ENCODE data around the gene KCNK18. TPM values are rescaled to one million over a fixed set of nuclear protein-coding genes. Genes with fewer than 3 reads are reported as not detected.

The KCNK18 gene
- total and polyA plus RNA-seq, 2 donors (not counting 3 experiments of a cell fraction or from before 2014, with no cell fraction given): not detected

GRCh38 chr10:117214401-117214800 lies 17.1 kb downstream of the KCNK18 start:
- TF ChIP-seq FOS (IDR thresholded peaks at IDR 0.05; ENCODE audit: borderline replicate concordance, insufficient read depth, low read length) (no peak), EZH2 (IDR thresholded peaks at IDR 0.05; ENCODE audit: borderline replicate concordance, low read depth, low read length, severe bottlenecking) (no peak), JUN (IDR thresholded peaks at IDR 0.05; ENCODE audit: borderline replicate concordance, insufficient read depth, insufficient read length, low read depth) (no peak), MAX (IDR thresholded peaks at IDR 0.05; ENCODE audit: insufficient read depth, insufficient read length) (no peak), GATA2 (IDR thresholded peaks at IDR 0.05; ENCODE audit: insufficient read depth, insufficient read length, low read depth, low read length) (no peak), POLR2A (IDR thresholded peaks at IDR 0.05; ENCODE audit: low read depth, low read length) (no peak), POLR2AphosphoS5 (IDR thresholded peaks at IDR 0.05; ENCODE audit: insufficient read depth, low read depth, low read length) (no peak), MYC (IDR thresholded peaks at IDR 0.05; ENCODE audit: low read depth, low read length) (no peak), CTCF (IDR thresholded peaks at IDR 0.05; ENCODE audit: extremely low read depth in 1 of 2, insufficient read depth in 1 of 2, low read depth in 1 of 2, low read length in 2 of 2) (no peak)
- Histone ChIP-seq H3K27me3 (ENCODE audit: control insufficient read depth in 2 of 2, insufficient read depth in 2 of 2, low read length in 2 of 2) (peaks cover 4 to 7% of the 10 kb centered on the region in 2 experiments), H3K4me3 (replicated peaks in 1 of 3; ENCODE audit: insufficient read depth in 1 of 3, low read depth in 1 of 3, low read length in 3 of 3) (no peak overlapping the region), H4K20me1 (replicated peaks; ENCODE audit: control insufficient read depth, extremely low read depth, insufficient read depth, low read length) (no peaks in the 10 kb centered on the region), H3K9me3 (replicated peaks; ENCODE audit: control insufficient read depth, insufficient read depth, low read length) (no peaks in the 10 kb centered on the region), H3K4me2 (ENCODE audit: insufficient read depth, low read length) (no peak overlapping the region), H3K27ac (ENCODE audit: insufficient read depth, low read depth, low read length) (no peak overlapping the region), H2AFZ (ENCODE audit: low read depth, low read length) (no peak overlapping the region), H3K36me3 (ENCODE audit: control insufficient read depth in 2 of 2, extremely low read depth in 1 of 2, insufficient read depth in 2 of 2, low read length in 2 of 2) (no peaks in the 10 kb centered on the region), H3K4me1 (ENCODE audit: control insufficient read depth, extremely low read depth, insufficient read depth, low read length) (peaks cover 5% of the 10 kb centered on the region), H3K9me1 (replicated peaks; ENCODE audit: control insufficient read depth, extremely low read depth, insufficient read depth, low read length) (no peaks in the 10 kb centered on the region), H3K9ac (replicated peaks; ENCODE audit: extremely low read depth, insufficient read depth, low read length) (no peak overlapping the region), H3K79me2 (ENCODE audit: control insufficient read depth, insufficient read depth, low read length) (no peaks in the 10 kb centered on the region)
- intact Hi-C loops (cut with micrococcal nuclease): no loop called here
- no TSS peak for BruUV-seq (replicated peaks)
- ChIA-PET CTCF (interaction anchor here (4.3 to 6.2 kb wide), 2 partner anchors 103 to 228 kb away, joined by 37 to 240 read pairs; no protein-coding TSS in a partner anchor), POLR2A (no interaction called here)
- FAIRE-seq: no peak
- no peak for DNase-seq (ENCODE audit: low read depth, low spot score)
- dilution Hi-C loops (cut with MboI; ENCODE audit: extremely low pct_ligation_motif_present, low sequenced_read_pairs): no loop called here
